Subcutaneous adipose tissue (tissue), 4 donors: ENCODE measurements around the gene RESP18. TPM values are rescaled to one million over a fixed set of nuclear protein-coding genes. Genes with fewer than 3 reads are reported as not detected.

Experiments used
- total RNA-seq, 4 donors: library from RNA; depleted of rRNA; stranded (reverse); fragments of >200 nt; gene quantifications; one replicate each; pipeline ENCODE4 v1.1.0, GENCODE V29; 2016
- TF ChIP-seq, protein P1 (sequence below): fragments of 450-650 bp; IDR thresholded peaks from one replicate; pipeline ENCODE4 v1.5.1; 2016; ENCODE audit warnings: low read depth, mild to moderate bottlenecking, control low read depth, antibody characterized with exemption, moderate library complexity

Gene RESP18
- total RNA-seq, 4 donors from 2014 or later, result not detected

DNA sequence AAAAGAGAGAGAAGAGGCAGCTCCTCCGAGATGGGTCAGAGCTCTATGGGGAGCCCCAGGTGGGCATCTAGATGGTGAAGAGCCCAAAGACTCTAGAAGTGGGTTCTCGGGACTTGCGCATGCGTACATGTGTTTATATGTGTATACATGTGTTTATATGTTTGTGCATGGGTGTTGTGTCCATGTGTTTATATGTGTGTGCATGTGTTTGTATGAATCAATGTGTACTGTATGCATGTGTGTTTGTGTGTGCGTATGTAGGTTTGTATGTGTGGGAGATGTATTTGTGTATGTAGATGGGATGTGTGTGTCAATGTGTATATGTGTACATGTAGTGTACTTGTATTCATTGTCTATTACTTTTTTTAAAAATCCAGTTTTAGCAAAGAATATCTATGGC, 29.5 kb upstream of the RESP18 start:
- TF ChIP-seq, protein P1, sequence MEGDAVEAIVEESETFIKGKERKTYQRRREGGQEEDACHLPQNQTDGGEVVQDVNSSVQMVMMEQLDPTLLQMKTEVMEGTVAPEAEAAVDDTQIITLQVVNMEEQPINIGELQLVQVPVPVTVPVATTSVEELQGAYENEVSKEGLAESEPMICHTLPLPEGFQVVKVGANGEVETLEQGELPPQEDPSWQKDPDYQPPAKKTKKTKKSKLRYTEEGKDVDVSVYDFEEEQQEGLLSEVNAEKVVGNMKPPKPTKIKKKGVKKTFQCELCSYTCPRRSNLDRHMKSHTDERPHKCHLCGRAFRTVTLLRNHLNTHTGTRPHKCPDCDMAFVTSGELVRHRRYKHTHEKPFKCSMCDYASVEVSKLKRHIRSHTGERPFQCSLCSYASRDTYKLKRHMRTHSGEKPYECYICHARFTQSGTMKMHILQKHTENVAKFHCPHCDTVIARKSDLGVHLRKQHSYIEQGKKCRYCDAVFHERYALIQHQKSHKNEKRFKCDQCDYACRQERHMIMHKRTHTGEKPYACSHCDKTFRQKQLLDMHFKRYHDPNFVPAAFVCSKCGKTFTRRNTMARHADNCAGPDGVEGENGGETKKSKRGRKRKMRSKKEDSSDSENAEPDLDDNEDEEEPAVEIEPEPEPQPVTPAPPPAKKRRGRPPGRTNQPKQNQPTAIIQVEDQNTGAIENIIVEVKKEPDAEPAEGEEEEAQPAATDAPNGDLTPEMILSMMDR, result no peak

- TF ChIP-seq, protein P1, result no peak
These were observed 25.9 kb upstream of the RESP18 start for GRCh38 chr2:219358170-219359075.

GRCh38 chr2:219356834-219357233, 24.3 kb upstream of the RESP18 start:
- TF ChIP-seq, protein P1, result no peak

GRCh38 chr2:219354582-219354981, 22.0 kb upstream of the RESP18 start:
- TF ChIP-seq, protein P1, result no peak

DNA sequence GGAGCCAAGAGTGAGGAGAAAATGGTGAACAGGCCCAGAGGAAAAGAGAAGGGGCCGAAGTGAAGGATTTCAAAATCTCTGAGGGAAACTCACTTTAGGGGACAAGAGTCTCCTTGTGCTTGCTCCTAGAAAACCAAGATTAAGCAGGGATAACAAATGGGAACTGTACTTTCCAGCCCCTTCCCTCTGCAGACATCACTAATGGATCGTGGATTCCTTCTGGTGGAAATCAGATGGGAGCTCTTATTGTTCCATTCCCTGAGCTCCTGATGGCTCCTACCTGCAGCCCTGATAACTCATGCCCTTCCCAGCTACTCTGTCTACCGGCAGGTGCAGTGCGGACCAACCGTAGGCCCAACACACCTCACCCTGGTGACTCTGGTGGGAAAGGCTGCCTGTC, 20.6 kb upstream of the RESP18 start:
- TF ChIP-seq, protein P1, result no peak

DNA sequence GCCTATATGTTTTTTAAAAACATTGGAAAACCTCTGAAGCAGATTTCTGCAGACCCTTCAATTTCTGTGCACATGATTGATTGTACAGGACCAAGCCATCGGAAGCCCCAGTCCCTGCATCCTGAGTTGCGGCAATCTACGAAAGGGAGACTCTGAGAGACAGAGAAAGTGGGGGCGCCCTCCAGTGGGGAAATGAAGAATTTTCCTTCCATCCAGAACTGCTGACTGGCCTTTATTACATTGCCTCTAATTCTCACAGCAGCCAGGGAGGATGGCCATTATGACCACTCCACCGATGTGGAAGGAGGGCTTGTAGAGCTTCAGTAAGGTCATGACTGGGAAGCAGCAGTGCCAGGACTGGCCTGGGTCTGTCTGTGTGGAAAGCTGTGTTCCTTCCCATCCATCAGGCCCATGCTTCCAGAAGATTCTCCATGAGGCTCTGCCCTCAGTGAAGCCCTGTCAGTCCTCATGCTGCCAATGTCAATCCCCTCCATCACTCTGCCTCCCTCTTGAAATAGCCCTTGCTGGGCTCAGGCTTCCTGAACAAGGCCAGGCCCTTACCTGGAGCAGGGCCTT, 20.0 kb upstream of the RESP18 start:
- TF ChIP-seq, protein P1, result no peak

- TF ChIP-seq, protein P1, result no peak
These were observed 18.2 kb upstream of the RESP18 start for GRCh38 chr2:219350710-219351221.
